Measurements from ENCODE around the gene RERE. TPM values are rescaled to one million over a fixed set of nuclear protein-coding genes. Genes with fewer than 3 reads are reported as not detected.

The RERE gene
- total RNA-seq, 2 donors from 2014 or later, result 144 to 174 TPM

- H3K36me3 ChIP-seq, result no peaks in the 10 kb centered on the region
- no peak overlapping the region for H3K27ac ChIP-seq
- DNase-seq (ENCODE audit: low spot score), result peak; percentile 57
- no peaks in the 10 kb centered on the region for H3K9me3 ChIP-seq
- H3K4me1 ChIP-seq (ENCODE audit: control insufficient read depth in 1 of 2, low read depth in 2 of 2), result peaks cover 11 to 35% of the 10 kb centered on the region in 2 donors
- peak; percentile 44 for ATAC-seq (ENCODE audit: insufficient number of reproducible peaks, low FRiP score, low read depth)
- peak; percentile 91 for TF ChIP-seq CTCF (IDR thresholded peaks at IDR 0.05)
- peak overlapping the region; percentile 27 for H3K4me3 ChIP-seq
- no peaks in the 10 kb centered on the region for H3K27me3 ChIP-seq (replicated peaks; ENCODE audit: insufficient read depth)
Measured at GRCh38 chr1:8848663-8849386, 31.4 kb upstream of the RERE start.

DNA sequence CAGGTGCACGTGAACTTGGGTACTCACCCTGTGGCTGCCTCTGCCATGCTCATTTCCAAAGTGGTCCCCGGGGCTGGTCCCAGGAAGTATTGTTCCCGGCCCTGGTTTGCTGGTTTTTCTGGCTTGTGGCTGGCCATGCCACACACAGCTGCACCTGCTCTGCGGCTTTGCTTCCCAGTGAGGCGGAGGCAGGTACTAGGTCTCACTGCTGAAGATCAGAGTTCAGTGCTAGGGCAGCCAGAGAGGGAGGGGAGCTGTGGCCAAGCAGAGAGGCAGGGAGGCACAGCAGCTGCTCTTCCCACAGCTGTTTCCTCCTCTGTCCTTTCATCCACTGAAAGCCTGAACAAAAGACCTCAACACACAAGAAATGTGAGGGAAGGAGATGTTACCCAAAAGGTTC is 30.6 kb upstream of the RERE start:
- Histone ChIP-seq H3K4me3 (no peak overlapping the region), H3K4me1 (ENCODE audit: control insufficient read depth in 1 of 2, low read depth in 2 of 2) (peaks cover 11 to 35% of the 10 kb centered on the region in 2 donors), H3K27me3 (replicated peaks; ENCODE audit: insufficient read depth) (no peaks in the 10 kb centered on the region), H3K9me3 (no peaks in the 10 kb centered on the region), H3K27ac (no peak overlapping the region), H3K36me3 (no peaks in the 10 kb centered on the region)
- no peak for TF ChIP-seq CTCF (IDR thresholded peaks at IDR 0.05)
- no peak for DNase-seq (ENCODE audit: low spot score)
- no peak for ATAC-seq (ENCODE audit: insufficient number of reproducible peaks, low FRiP score, low read depth)

- TF ChIP-seq CTCF (IDR thresholded peaks at IDR 0.05), result no peak
- no peak overlapping the region for H3K4me3 ChIP-seq
Measured at GRCh38 chr1:8846263-8846662, 28.8 kb upstream of the RERE start.

DNA sequence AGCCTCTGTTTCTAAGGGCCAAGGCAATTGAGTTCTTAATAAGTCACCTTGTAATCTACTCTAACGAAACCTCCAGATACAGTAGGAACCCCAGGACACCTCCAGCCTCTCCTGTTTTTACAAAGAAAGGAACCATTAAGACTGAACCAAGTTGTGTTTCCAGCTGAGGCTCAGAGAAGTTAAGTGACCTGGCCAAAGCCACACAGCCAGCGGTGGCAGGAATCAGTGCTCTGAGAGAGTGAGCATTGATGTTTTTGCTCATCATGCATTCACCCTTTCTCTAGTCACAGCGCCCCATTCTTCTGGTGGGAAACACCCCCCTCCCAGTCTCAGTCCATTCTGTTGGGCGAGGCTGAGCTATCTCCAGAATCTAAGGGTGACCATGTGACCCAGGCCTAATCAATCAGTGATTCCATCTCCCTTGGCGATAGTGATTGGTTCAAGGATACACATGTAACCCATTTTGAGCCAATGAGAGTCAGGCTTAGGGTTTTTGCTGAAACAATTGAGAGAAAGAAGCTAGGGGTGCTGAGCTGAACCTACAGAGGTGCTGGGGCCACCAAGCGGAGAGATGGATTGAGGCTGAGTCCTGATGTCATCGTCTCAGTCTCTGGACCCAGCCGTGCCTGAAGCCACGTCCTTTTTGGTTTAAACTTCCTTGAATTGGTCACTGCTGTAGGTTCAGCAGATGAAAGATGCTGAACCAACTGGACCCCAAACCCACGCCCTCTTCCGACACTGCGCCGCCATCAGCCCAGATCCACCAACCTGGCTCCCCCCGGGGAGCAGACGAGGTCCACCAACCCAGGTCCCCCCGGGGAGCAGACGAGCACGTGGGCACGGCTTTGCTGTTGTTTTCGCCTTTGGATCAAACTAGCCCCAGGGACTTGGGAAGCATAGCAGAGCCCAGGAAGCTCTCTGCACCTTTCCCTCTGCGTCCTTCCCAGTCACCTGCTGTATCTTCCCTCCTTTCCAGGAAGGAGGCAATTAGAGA is 28.0 kb upstream of the RERE start:
- Histone ChIP-seq H3K9me3 (no peaks in the 10 kb centered on the region), H3K27me3 (replicated peaks; ENCODE audit: insufficient read depth) (no peaks in the 10 kb centered on the region), H3K27ac (no peak overlapping the region), H3K36me3 (no peaks in the 10 kb centered on the region), H3K4me1 (ENCODE audit: control insufficient read depth in 1 of 2, low read depth in 2 of 2) (peaks cover 11 to 35% of the 10 kb centered on the region in 2 donors), H3K4me3 (peak overlapping the region; percentile 10)
- ATAC-seq (ENCODE audit: insufficient number of reproducible peaks, low FRiP score, low read depth) (no peak), DNase-seq (ENCODE audit: low spot score) (no peak)
- no peak for TF ChIP-seq CTCF (IDR thresholded peaks at IDR 0.05)

More at GRCh38 chr1:8846263-8846662, 28.8 kb upstream of the RERE start:
- Histone ChIP-seq H3K27me3 (replicated peaks; ENCODE audit: insufficient read depth) (no peaks in the 10 kb centered on the region), H3K9me3 (no peaks in the 10 kb centered on the region), H3K27ac (no peak overlapping the region), H3K4me1 (ENCODE audit: control insufficient read depth in 1 of 2, low read depth in 2 of 2) (peaks cover 11 to 35% of the 10 kb centered on the region in 2 donors), H3K36me3 (no peaks in the 10 kb centered on the region)
- no peak for ATAC-seq (ENCODE audit: insufficient number of reproducible peaks, low FRiP score, low read depth)
- no peak for DNase-seq (ENCODE audit: low spot score)

DNA sequence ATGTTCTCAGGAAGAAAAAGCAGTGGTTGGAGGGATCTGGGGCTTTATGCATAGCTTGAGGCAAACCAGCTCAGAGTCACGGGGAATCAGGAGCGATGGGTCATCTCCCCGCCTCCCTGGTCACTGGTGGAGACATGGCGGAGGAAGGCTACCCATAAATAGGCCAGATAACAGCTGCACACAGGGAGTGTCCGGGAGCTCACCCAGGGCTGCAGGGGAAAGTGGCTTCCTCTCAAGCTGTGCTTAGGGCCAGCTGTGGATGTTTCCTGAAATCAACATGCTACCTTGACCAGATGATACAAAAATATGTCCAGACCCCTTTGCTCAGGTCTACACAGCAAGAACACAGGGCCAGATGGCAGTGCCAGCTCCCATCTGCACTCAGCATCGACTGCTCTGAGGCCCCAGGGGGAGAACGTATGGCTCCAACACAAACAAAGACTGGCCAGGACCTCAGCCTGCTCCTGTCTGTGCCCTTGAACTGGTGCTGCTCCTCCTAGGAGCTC is 27.1 kb upstream of the RERE start:
- Histone ChIP-seq H3K36me3 (no peaks in the 10 kb centered on the region), H3K4me1 (ENCODE audit: control insufficient read depth in 1 of 2, low read depth in 2 of 2) (peaks cover 11 to 35% of the 10 kb centered on the region in 2 donors), H3K4me3 (no peak overlapping the region), H3K27ac (no peak overlapping the region), H3K27me3 (replicated peaks; ENCODE audit: insufficient read depth) (no peaks in the 10 kb centered on the region), H3K9me3 (no peaks in the 10 kb centered on the region)
- no peak for DNase-seq (ENCODE audit: low spot score)
- no peak for TF ChIP-seq CTCF (IDR thresholded peaks at IDR 0.05)
- ATAC-seq (ENCODE audit: insufficient number of reproducible peaks, low FRiP score, low read depth), result no peak
